ENCODE measurements around the gene XPO6.
"Not testable (repeated sequence)": the region's sequence is repeated elsewhere in the genome, so short reads cannot be mapped to it uniquely, and the experiment has no call there.

The XPO6 gene

GRCh38 chr16:28211758-28212531 lies at the start of gene XPO6:
Gene XPO6 (minus strand): TSS chr16:28211965. CDS start chr16:28211368, 597 bp downstream.
- DNase-seq: peak; percentile 100

GRCh38 chr16:28260193-28260592 lies 48.4 kb upstream of the XPO6 start:
- DNase-seq: no peak

DNA sequence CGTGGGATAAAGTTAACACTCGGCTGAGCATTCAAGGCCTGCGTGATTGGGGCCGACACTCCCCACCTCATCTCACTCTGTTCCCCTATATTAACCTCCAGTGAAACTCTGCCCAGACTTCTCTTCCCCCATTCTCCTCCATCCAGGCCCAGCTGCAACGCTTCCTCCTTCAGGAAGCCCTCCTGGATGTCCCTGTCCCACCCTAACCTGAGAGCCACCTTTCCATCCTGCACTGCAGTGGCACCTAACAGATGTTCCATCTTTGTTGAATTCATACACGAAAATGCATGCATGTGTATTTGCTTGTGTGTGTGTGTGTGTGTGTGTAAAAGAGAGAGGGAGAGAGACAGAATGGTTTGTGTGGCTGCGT lies 48.0 kb upstream of the XPO6 start:
- DNase-seq: no peak

DNA sequence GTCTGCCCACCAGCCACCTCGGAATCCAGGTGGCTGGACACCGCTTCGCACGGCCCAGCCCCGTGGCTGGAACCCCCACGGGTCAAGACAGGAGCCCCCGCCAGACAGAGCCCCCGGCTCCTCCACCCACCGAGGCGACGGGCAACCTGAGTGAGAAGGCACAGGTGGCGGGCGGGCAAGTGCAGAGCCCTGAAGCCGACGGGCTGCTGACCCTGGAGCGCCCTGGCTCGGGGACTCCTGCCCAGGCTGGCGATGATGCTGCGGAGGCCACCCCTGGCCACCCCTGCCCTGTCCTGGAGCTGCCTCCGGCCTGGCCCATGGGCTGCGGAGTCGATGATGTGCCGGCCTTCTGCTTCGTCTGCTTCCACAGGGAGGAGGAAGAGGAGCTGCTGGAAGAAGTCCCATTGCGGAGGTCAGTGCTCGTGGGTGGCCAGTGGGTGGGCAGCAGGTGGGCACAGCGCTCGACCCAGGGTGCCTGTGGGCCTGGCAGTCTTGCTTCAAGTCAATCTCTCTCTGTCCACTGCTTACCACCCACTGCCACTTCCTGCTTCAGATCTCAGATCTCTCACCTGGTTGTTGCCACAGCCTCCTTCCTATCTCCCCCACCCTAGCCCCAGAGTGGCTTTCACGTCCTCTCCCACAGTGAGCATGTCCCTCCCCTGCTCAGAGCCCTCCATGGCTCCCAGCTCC lies 47.5 kb upstream of the XPO6 start:
- no peak for DNase-seq

DNA sequence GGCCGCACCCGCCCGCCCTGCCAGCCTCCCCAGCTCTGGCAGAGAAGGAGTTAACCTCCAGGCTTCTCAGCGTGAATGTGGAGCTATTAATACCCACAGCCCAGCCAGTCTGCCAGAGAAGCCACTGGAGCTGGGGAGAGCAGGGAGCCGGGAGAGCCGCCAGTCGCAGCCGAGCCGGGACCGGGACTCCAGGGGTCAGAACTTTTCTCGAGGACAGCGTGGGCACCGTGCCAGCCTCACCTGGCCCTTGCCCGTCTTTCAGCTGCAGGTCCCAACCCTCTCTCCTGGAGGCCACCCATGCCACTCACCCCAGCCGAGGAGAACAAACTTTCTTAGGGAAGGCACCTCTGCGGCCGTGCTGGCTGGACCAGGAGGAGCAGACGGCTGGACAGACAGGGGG lies 46.8 kb upstream of the XPO6 start:
- no peak for DNase-seq

GRCh38 chr16:28257256-28257655 lies 45.5 kb upstream of the XPO6 start:
- DNase-seq: no peak

DNA sequence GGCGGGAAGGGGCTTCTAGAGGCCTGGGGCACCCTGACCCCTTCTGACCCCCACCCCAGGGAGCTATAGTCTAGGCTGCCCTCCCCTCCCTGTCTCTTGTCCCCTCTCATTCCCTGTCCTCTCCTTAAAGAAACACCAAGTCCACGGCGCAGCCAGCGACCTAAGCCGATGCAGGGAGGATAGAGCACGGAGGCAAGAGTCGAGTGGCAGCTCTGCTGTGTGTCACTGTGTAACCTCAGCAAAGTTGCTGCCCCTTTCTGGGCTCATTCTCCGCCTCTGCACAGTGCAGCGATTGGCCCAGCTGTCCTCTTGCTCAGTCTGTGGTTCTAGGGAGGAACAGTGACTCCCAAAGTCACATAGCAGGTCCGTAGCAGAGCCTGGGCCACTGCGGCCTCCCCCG lies 44.1 kb upstream of the XPO6 start:
- DNase-seq: no peak

- no peak for DNase-seq
Observed at GRCh38 chr16:28254158-28254557, 42.4 kb upstream of the XPO6 start.

GRCh38 chr16:28250999-28251398 lies 39.2 kb upstream of the XPO6 start:
- DNase-seq: no peak

DNA sequence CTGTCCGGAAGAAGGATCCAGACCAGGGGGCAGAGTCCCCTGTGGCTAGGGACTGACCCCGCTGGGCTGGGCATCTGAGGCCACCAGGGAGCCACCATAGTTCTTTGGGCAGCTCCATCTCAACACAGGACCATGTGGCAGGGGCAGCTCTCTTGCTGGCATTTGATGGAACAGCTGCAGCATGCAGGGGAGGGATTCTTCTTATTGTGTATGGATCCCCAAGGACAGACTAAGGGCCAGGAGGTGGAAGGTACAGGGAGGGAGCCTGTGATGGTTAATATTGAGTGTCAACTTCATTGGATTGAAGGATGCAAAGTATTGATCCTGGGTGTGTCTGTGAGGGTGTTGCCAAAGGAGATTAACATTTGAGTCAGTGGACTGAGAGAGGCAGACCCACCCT lies 37.7 kb upstream of the XPO6 start:
- DNase-seq: not testable (repeated sequence)

DNA sequence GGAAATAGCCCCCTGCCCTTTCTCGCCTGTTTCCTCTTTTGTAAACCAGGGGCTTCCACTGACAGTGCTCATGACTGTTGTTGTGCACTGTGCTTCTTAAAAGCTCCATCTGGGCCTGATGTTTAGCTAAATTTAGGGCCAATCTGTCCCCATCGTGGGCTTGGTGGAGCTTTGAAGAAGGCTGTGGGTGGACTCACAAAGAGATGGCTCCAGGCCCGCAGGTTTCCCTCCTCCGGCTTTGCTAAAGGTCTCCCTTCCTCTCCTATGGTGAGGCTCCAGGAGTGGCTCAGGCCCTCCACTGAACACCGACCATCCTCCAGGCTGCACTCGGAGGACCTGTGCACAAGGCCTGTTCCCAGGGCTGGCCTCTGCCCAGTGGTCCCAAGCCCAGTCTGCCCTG lies 30.2 kb upstream of the XPO6 start:
- DNase-seq: no peak

DNA sequence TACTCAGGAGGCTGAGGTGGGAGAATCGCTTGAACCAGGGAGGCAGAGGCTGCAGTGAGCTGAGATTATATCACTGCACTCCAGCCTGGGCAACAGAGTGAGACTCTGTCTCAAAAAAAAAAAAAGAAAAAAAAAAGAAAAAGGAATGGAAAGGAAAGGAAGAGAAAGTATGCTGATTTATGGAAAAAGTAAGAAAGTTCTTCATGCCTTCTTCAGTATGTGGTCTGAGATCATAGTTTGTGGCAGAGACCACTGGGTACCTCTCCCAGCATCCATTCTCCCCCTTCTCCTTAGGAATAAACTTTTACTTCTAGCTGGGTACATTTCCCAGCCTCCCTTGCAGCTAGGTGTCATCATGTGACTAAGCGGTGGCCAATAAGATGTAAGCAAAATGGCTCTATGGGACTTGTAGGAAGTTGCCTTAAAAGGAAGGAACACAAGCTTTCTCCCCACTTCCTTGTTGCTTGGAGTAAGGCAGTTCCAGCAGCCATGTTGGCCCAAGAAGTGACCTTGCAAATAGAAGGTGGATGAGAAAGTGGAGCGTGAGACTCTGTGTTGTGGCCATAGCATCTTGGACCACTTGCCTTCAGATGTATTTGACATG lies 26.1 kb upstream of the XPO6 start:
- no peak for DNase-seq

DNA sequence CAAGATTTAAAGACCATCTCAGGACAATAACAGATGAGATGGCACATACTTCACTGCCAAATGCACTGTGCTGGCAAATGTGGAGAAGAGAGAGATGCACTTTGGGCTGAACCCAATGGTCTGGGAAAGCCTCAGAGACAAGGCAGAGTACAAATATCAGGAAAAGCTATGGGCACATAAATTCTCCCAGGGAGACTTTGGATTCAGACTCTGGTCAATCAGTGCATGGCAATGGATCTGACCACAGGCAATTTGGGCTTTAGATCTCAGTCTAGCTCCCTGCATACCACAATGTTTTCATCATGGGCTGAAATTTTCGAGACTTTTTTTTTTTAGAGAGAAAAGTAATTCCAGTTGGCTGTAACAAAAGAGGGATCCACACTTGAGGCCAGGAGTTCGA lies 20.0 kb upstream of the XPO6 start:
- DNase-seq: no peak

GRCh38 chr16:28223909-28224308 lies 12.1 kb upstream of the XPO6 start:
- not testable (repeated sequence) for DNase-seq

GRCh38 chr16:28219777-28220176 lies 8.0 kb upstream of the XPO6 start:
- DNase-seq: not testable (repeated sequence)

DNA sequence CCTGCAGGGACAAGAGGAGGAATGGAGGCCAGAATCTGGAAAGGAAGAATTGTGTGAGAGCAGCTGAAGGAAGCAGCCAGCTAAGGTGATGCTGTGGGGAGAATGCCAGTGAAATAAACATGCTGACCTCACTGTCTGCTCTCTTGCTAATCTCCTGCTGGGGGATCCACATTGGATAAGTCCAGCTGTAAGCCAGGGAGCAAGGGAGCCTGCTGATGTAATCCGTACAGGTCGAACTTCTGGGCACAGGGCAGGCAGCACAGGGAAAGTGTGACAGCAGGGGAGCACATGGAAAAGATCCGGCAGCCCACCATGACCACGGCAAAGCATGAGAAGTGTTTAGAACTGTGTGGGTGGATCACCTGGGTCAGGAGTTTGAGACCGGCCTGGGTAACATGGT lies 7.5 kb upstream of the XPO6 start:
- no peak for DNase-seq

DNA sequence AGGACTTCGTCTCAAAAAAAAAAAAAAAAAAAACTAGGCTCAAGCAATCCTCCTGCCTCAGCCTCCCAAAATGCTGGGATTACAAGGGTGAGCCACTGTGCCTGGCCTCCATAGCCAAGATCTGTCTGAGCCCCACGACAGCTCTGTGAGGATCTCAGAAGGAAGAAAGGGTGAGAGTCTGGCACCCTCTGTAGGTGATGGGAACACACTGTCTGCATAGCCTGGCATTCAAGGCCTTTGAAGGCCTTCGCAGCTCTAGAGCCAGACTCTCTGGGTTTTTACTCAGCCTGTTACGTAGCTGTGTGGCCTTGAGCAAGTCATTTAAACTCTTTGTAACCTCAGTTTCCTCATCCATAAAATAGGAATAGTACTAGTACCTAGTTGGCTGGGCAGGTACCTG lies 6.3 kb upstream of the XPO6 start:
- DNase-seq: peak; percentile 83

GRCh38 chr16:28217326-28217725 lies 5.6 kb upstream of the XPO6 start:
- no peak for DNase-seq

DNA sequence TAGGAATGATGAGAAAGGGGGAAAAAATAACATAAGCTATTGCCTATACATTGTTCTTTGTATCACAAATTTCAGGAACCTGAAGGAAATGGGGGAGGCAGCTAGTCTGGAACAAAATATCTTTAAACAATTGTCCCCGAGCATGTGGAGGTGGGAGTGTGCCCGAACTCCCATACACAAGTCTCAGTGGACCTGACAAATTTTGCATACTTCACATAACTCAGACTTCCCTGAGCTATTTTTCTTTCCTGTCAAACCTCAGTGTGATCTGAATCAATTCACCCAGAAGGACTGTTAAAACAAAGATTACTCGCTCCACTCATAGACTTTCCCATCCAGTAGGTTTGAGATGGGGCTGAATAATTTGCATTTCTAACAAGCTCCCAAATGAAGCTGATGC lies 1.6 kb upstream of the XPO6 start:
- DNase-seq: no peak

DNA sequence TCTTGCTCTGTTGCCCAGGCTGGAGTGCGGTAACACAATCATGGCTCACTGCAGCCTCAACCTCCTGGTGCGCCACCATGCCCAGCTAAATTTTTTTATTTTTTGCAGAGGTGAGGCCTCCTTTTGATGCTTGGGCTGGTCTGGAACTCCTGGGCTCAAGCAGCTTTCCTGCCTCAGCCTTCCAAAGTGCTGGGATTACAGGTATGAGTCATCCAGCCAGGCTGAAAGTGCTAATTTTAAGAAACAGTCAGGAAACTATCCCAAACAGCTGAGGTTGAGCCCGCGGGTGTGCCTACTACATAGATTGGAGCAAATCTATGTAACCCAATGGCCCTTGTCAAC lies 738 bp upstream of the XPO6 start:
- DNase-seq: no peak

- peak; percentile 89 for DNase-seq
Observed at GRCh38 chr16:28210979-28211588, 681 bp downstream of the XPO6 start.

GRCh38 chr16:28210264-28210663 lies 1.5 kb downstream of the XPO6 start:
- no peak for DNase-seq

GRCh38 chr16:28208824-28209223 lies 2.9 kb downstream of the XPO6 start:
- DNase-seq: no peak

GRCh38 chr16:28208131-28208530 lies 3.6 kb downstream of the XPO6 start:
- DNase-seq: no peak

Data from activated effector memory CD4-positive, alpha-beta T cell treated with anti-CD3 and anti-CD28 coated beads, Interleukin-2, amount 50 U/mL, for 16 hours (primary cell).